Ectodermal cell (in vitro differentiated cells): ENCODE results near the gene KRTAP10-10.
"Not testable (repeated sequence)": the region's sequence is repeated elsewhere in the genome, so short reads cannot be mapped to it uniquely, and the experiment has no call there.

Source experiments
- H3K27ac ChIP-seq: 2 replicates; pipeline ENCODE4 v1.7.0; 2013; ENCODE audit warnings: mild to moderate bottlenecking, low read depth, low read length; ENCODE audit not compliant: insufficient read depth, poor library complexity, severe bottlenecking
- H3K27me3 ChIP-seq: 2 replicates; pipeline ENCODE4 v1.7.0; 2013; ENCODE audit warnings: mild to moderate bottlenecking, low read length; ENCODE audit not compliant: insufficient read depth, control insufficient read depth, poor library complexity, severe bottlenecking
- H3K36me3 ChIP-seq: one replicate; pipeline ENCODE4 v1.7.0; 2013; ENCODE audit warnings: low read length; ENCODE audit not compliant: control insufficient read depth, insufficient read depth
- H3K4me1 ChIP-seq: one replicate; pipeline ENCODE4 v1.7.0; 2013; ENCODE audit warnings: low read length; ENCODE audit not compliant: control insufficient read depth, insufficient read depth
- H3K4me3 ChIP-seq: 2 replicates; pipeline ENCODE4 v1.7.0; 2013; ENCODE audit warnings: low read depth, low read length, control low read depth; ENCODE audit not compliant: insufficient read depth
- H3K9me3 ChIP-seq: 2 replicates; pipeline ENCODE4 v1.7.0; 2013; ENCODE audit warnings: mild to moderate bottlenecking, low read length, moderate library complexity; ENCODE audit not compliant: control insufficient read depth
- WGBS, 2 experiments: methylation state at CpG; one replicate each; pipeline ENCODE4 v1.1.7; 2013; ENCODE audit warnings: missing lambda C conversion rate in 2 of 2; 5-methylcytosine and 5-hydroxymethylcytosine counted together

The KRTAP10-10 gene

DNA sequence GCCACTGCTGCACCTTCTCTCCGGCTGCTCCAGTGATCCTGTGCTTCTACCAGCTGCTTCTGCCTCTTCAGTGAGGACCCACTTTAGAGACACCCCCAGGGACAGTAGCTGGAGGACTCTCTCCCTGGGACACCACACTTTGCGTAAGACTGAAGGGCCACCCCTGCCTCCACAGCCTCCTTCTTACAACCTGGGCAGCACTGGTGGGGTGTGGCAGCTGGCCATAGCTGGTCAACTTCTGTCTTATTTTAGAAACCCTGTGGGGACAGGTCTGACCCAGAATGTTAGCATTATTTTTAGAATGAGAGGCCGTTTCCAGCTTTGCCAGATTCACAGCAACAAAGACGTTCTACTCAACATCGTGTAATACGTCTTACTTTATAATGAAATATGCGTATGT is 11.4 kb upstream of the KRTAP10-10 start:
- no peak overlapping the region for H3K27ac ChIP-seq
- no peak overlapping the region for H3K4me3 ChIP-seq
- WGBS, 2 experiments: 94 to 95% methylated on average over 5 to 7 of the region's 7 CpGs
- peaks cover 8% of the 10 kb centered on the region for H3K4me1 ChIP-seq
- H3K27me3 ChIP-seq: no peaks in the 10 kb centered on the region
- H3K9me3 ChIP-seq: no peaks in the 10 kb centered on the region
- H3K36me3 ChIP-seq: no peaks in the 10 kb centered on the region

DNA sequence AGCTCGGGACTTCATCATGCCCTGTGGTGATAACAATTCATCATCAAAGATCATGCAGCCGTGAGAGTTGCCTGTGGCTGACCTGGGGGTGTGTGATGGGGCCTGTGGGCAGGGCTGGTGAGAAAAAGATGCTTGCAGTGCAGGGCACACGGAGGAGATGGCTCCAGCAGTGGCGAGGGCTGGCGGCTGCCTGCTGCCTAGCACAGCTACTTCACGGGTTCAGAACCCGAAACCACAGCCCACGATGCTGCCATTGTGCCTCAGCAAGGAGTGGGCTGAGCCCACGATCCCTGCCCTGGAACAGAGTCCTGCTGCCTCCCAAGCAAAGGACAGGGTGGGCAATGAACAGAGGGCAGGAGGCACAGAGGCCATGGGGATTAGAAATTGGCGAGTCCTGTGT is 10.9 kb upstream of the KRTAP10-10 start:
- H3K4me1 ChIP-seq: peaks cover 8% of the 10 kb centered on the region
- no peaks in the 10 kb centered on the region for H3K27me3 ChIP-seq
- 91 to 93% methylated on average over 10 of the region's 10 CpGs for WGBS, 2 experiments
- no peaks in the 10 kb centered on the region for H3K36me3 ChIP-seq
- no peak overlapping the region for H3K4me3 ChIP-seq
- H3K9me3 ChIP-seq: no peaks in the 10 kb centered on the region
- H3K27ac ChIP-seq: no peak overlapping the region

DNA sequence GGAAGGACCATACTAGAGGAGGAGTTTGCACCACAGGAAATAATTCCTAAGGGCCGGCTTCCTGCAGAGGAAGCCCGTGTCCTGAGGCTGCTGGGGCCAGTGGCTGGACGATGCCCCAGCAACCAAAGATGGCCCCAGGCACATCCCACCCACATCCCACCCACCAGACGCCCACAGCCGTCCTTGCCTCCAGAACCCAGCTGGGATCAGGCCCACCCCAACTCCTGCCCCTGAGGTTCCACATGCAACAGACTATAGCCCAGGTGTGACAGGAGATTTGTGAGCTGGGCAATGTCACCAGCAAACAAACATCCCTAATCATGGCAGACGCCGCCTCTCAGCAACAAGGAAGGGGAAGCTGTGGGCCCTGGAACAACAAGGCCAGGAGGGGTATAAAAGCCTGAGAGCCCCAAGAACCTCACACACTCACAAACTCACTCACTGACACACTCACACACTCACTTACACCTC is 10.4 kb upstream of the KRTAP10-10 start, which contains the start of gene KRTAP10-9:
TSS of gene KRTAP10-9 (plus strand) at position 421 of the 471 bp plus-strand sequence. CDS start 79 bp downstream, outside the sequence.
- Histone ChIP-seq H3K4me3 (no peak within 1 kb of the TSS), H3K4me1 (peaks cover 8% of the 10 kb centered on the region), H3K27ac (no peak within 1 kb of the TSS), H3K27me3 (no peaks in the 10 kb centered on the region), H3K9me3 (no peaks in the 10 kb centered on the region), H3K36me3 (no peaks in the 10 kb centered on the region)
- WGBS, 2 experiments: 80 to 88% methylated on average over 7 of the region's 7 CpGs

DNA sequence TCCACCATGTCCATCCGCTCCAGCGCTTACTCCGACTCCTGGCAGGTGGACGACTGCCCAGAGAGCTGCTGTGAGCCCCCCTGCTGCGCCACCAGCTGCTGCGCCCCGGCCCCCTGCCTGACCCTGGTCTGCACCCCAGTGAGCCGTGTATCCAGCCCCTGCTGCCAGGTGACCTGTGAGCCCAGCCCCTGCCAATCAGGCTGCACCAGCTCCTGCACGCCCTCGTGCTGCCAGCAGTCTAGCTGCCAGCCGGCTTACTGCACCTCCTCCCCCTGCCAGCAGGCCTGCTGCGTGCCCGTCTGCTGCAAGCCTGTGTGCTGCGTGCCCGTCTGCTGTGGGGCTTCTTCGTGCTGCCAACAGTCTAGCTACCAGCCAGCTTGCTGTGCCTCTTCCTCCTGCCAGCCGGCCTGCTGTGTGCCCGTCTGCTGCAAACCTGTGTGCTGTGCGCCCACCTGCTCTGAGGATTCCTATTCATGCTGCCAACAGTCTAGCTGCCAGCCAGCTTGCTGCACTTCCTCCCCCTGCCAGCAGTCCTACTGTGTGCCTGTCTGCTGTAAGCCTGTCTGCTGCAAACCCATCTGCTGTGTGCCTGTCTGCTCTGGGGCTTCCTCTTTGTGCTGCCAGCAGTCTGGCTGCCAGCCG is 9.9 kb upstream of the KRTAP10-10 start:
- not testable (repeated sequence) for H3K27ac ChIP-seq, H3K27me3 ChIP-seq, H3K36me3 ChIP-seq, H3K4me1 ChIP-seq, H3K4me3 ChIP-seq, H3K9me3 ChIP-seq
- 90% methylated on average over 20 of the region's 20 CpGs for WGBS, 2 experiments

DNA sequence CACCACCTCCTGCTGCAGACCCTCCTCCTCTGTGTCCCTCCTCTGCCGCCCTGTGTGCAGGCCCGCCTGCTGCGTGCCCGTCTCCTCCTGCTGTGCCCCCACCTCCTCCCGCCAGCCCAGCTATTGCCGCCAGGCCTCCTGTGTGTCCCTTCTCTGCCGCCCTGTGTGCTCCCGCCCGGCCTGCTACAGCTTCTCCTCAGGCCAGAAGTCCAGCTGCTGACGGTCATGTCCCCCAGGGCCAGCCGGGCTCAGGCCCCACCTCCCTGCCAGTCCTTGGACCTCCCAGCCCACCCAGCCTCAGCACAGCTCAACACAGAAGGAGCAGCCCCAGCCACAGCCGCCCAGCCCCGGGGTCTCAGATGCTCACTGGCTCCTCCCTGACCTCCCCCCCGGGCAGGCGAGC is 9.3 kb upstream of the KRTAP10-10 start:
- H3K9me3 ChIP-seq, H3K4me3 ChIP-seq, H3K36me3 ChIP-seq, H3K4me1 ChIP-seq, H3K27ac ChIP-seq, H3K27me3 ChIP-seq: not testable (repeated sequence)
- 73 to 77% methylated on average over 15 of the region's 15 CpGs for WGBS, 2 experiments

DNA sequence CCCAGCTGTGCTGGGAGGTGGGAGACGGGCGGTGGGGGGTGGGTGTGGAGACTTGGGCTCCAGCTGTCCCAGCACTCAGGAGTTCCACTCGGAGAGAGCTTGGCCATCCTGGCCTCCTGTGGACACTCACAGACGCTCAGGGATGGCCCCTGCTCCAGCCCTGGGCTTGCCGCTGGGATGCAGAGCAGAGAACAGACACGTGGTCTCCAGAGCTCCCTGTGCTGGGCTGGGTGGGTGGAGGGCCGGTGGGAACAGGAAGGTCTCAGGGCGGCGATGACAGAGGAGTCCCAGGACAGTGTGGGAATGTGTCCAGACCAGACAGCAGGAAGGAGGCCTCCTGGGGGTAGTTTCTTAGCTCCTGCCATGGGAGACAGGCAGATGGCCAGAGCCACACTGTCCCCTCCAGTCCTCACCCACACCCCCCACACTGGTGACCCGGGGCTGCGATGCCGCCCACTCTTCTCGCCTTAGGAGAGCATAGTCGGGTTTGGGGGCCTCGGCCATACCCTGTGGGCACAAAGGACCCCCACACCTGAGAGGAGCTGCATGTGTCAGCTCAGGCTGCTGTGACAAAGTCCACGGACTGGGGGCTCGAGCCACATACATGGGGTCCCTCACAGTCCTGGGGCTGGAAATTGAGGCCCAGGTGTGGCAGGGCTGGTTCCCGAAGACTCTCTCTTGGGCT is 8.3 kb upstream of the KRTAP10-10 start:
- Histone ChIP-seq H3K27ac (no peak overlapping the region), H3K4me3 (no peak overlapping the region), H3K4me1 (peaks cover 8% of the 10 kb centered on the region), H3K27me3 (no peaks in the 10 kb centered on the region), H3K36me3 (no peaks in the 10 kb centered on the region), H3K9me3 (no peaks in the 10 kb centered on the region)
- 93 to 94% methylated on average over 18 of the region's 18 CpGs for WGBS, 2 experiments

DNA sequence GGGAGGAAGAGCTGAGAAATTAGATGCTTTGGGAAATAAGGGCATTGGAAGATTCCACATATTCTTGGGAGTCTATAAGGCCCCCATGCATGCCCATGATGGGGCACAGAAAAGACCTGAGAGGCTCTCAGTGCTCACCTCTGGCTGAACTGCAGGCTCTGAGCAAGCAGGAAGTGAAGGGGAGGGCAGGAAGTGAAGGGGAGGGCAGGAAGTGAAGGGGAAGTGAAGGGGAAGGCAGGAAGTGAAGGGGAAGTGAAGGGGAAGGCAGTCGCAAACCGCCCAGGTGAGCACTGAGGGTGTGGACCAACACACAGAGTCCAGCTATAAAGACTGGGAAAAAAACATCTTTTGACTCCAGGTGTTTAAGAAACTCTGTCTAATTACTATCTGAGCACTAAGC is 6.7 kb upstream of the KRTAP10-10 start:
- Histone ChIP-seq H3K36me3 (no peaks in the 10 kb centered on the region), H3K9me3 (no peaks in the 10 kb centered on the region), H3K27ac (no peak overlapping the region), H3K4me1 (peaks cover 8% of the 10 kb centered on the region), H3K4me3 (no peak overlapping the region), H3K27me3 (no peaks in the 10 kb centered on the region)
- 96 to 99% methylated on average over 2 of the region's 2 CpGs for WGBS, 2 experiments

DNA sequence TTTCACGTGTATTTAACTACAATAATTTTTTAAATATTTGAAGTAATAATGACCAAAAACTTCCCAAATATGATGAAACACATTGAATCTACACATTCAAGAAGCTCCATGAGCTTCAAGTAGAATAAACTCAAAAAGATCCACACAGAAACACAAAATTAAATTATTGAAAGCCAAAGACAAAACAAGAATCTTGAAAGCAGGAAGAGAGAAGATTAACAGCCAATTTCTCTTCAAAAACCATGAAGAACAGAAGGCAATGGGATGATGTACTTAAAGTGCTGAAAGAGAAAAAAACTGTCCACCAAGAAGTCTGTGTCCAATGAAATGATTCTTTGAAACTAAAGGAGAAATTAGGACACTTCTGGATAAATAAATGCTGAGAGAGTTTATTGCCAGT is 5.1 kb upstream of the KRTAP10-10 start:
- 100% methylated on average over 1 of the region's 1 CpG; no CpG with 5 or more reads in 1 of the 2 experiments for WGBS, 2 experiments
- no peaks in the 10 kb centered on the region for H3K9me3 ChIP-seq
- no peaks in the 10 kb centered on the region for H3K27me3 ChIP-seq
- no peaks in the 10 kb centered on the region for H3K36me3 ChIP-seq
- H3K27ac ChIP-seq: no peak overlapping the region
- no peak overlapping the region for H3K4me3 ChIP-seq
- H3K4me1 ChIP-seq: peaks cover 13% of the 10 kb centered on the region

DNA sequence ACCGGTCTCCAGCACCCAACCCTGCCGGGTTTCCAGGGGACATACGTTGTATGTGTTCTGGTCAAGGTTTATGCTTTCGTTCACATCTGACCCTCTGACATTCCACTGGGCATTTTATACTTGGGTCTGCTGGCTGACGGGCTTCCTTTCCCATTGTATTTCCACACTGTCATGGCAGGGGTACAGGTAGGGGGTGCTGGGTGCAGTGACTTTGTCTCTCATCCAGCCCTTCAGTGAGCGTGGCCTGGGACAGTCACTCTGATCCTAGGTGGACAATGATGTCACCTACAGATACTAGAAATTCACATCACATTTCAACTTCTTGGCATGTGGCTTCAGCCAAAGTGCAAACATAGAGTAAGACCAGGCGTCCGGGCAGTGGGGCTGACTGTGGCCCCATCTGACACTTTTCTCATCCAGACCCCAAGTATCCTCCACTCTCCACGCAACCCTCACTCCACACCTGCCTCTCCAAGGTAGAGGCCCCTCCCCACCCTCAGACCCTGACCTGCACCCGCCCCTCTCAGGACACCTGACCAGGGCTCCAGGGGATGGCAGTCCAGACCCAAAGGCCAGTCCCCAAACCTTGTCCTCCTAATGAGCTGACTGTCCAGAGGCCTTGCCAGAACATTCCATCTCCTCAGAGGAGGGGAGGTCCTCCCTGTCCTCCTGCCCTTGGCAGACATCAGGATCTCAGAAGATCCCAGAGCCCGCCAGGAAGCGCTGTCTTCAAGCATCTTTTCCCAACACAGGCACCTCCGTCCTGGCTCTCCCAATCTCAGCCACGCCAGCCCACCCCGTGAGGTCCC is 743 bp upstream of the KRTAP10-10 start:
- no peaks in the 10 kb centered on the region for H3K27me3 ChIP-seq
- 92 to 95% methylated on average over 15 of the region's 15 CpGs for WGBS, 2 experiments
- no peaks in the 10 kb centered on the region for H3K36me3 ChIP-seq

DNA sequence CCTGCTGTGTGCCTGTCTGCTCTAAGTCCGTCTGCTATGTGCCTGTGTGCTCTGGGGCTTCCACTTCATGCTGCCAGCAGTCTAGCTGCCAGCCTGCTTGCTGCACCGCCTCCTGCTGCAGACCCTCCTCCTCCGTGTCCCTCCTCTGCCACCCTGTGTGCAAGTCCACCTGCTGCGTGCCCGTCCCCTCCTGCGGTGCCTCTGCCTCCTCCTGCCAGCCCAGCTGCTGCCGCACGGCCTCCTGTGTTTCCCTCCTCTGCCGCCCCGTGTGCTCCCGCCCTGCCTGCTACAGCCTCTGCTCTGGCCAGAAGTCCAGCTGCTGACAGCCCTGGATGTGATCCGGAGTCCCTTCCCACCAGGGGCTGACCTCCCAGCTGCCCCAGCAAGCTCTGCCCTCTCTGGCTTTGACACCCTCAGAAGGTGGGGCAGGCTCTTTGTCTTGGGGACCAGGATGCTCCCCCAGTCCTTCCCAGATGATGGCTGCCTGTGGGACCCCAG is 744 bp downstream of the KRTAP10-10 start:
- not testable (repeated sequence) for H3K4me3 ChIP-seq, H3K9me3 ChIP-seq, H3K27ac ChIP-seq, H3K36me3 ChIP-seq, H3K27me3 ChIP-seq
- WGBS, 2 experiments: 81 to 83% methylated on average over 7 to 8 of the region's 12 CpGs
- H3K4me1 ChIP-seq: peaks cover 12% of the 10 kb centered on the region

More for the DNA sequence above, 743 bp upstream of the KRTAP10-10 start:
- Histone ChIP-seq H3K9me3 (no peaks in the 10 kb centered on the region), H3K27ac (no peak overlapping the region), H3K4me1 (peaks cover 12% of the 10 kb centered on the region), H3K4me3 (no peak overlapping the region)
